DMS153 (cell line): ENCODE data around the gene POLA1.
"Not testable (repeated sequence)": the region's sequence is repeated elsewhere in the genome, so short reads cannot be mapped to it uniquely, and the experiment has no call there.

ENCODE experiments used
- DNase-seq: peaks from one replicate; lab custom pipeline; 2025; lab: John Stamatoyannopoulos, UW

POLA1 gene

DNA sequence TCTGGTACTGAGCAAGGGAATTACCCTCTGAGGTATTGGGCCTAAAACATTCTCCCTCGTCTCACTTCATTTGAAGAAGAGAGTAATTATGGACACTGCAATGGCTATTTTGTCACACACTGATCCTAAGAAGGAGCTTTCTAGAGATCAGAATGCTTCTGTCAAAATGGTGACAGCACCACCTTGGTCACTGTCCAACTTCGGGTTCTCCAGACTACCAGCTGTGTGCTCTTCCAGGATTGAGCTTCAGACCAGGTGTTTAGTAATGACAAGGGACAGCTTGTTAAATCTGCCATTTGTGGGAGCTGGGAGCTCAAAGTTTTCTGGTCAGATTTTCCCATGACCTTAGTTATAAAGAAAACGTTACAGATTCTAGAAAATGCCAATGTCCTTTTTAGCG lies 105.4 kb downstream of the POLA1 start:
- DNase-seq = no peak

DNA sequence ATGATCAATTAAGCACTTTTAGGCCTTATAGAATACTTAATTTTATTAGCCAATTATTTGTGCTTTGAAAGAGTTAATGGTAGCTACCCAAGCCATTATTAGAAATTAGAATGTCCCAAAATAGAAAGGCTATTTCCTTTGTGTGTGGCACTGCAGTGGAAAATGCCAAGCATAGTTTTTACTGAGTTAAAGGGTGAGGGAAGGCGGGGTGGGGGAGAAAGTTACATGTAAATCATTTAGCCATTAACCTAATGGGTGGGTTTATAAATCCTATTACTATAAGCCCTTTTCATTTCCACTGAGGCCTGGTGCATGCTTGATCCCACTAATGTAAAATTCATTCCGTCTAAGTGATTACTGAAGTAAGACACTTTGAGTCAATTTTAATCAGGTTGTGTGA lies 105.8 kb downstream of the POLA1 start:
- DNase-seq = no peak

DNA sequence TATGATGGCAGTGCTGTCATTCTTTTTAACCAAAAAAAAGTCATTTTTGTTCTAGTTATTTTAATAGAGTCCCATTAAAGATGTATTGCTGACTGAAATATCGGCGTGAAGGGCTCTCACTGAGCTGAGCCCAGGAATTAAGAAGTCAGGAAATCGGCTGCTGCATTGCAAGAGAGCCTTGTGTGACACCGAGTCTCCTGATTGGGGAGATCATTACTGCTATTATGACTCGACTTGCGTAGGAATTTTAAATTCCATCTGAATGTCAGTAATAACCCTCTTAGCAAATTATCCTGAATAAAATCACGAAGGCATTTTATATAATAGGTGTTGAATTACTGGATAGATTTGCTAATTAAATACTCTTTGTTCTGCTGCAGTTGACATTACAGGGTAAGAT lies 111.5 kb downstream of the POLA1 start:
- DNase-seq = no peak

DNA sequence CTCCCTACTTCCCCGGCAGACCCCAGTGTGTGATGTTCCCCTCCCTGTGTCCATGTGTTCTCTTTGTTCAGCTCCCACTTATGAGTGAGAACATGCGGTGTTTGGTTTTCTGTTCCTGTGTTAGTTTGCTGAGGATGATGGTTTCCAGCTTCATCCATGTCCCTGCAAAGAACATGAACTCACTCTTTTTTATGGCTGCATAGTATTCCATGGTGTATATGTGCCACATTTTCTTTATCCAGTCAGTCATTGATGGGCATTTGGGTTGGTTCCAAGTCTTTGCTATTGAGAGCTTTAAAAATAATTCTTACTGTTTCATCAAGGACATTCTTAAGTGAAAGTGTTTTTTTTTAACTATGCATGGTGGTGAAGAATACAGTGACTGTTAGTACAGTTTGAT lies 126.1 kb downstream of the POLA1 start:
- not testable (repeated sequence) for DNase-seq

DNA sequence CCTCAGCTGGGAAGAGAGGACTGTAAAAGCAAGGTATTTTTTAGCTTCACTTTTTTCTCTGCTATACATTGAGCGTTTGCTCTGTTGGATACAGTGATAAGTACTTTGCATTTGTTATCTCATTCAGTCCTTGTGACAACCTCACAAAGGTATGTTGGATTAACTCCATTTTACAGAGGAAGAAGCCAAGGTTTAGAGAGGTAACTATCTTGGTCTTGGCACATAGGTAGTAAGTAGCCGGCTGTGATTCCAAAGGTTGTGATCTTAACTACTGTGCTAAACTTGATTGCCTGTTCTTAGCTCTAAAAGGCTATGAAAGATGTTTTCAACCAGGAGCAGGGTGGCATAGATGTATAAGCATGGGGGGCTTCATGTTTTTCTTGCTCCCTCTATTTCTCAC lies 134.4 kb downstream of the POLA1 start:
- no peak for DNase-seq

DNA sequence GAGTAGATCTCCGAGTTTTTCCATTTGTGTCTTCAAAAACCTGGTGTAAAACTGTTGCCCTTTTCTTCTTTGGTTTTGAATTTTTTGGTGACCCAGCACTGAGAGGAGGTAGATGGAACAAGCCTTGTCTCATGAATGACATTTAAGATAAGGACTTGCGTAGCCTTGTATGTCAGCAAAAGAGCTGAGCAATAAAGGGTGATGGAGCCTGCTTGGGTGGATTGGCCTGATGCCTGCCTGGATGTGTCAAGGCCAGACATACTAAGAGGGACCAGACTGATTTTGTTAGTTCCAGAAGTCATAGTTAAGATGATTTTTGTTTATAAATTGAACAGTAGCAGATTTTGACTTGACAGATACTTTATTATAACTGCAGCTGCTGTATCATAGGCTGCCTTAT lies 134.9 kb downstream of the POLA1 start:
- no peak for DNase-seq

DNA sequence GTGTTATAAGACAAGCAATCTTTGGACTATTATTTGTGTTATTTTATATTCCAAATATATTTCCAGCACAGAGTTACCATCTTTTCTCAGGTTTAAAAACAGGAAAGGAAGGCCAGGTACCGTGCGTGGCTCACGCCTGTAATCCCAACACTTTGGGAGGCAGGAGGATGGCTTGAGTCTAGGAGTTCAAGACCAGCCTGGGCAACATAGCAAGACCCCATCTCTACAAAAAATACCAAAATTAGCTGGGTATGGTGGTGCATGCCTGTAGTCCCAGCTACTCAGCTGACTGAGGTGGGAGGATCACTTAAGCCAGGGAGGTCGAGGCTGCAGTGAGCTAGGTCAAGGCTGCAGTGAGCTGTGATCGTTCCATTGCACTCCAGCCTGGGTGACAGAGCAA lies 140.0 kb downstream of the POLA1 start:
- no peak for DNase-seq

DNA sequence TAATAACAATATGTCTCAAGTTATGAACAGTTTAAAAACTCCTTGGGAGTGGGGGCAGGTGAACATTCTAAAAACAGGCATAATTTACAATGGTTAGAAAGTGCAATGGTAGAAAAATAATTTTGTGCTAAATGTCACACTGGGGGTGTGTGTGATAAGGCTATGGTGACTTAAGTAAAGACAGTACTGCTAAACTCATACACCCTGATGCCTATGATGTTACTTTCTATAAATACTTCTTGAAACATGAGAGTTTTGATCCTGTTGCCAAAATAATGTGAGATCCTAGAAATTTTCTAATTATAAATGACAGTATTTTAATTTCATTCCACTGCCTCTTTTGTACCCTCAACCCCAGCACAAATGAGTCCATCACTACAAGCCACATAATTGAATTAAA lies 144.2 kb downstream of the POLA1 start:
- DNase-seq = no peak

DNA sequence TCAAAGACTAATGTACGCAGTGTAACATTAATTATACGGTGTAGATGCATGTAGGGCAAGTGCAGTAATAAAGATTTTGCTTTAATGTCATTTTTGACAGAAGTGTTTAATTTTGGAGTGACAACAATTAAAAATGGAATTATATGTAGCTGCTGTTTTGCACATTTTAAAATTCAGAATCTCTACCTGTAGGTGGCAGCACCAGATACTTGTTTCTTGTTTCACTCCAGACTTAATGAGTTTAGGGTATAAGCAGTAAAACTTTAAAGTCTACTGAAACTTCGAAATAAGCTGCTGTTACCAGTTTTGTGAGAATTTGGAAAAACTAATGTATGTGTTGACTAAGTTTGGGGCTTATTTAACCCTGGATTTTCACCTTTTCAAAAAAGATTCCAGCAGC lies 144.9 kb downstream of the POLA1 start:
- DNase-seq = no peak

DNA sequence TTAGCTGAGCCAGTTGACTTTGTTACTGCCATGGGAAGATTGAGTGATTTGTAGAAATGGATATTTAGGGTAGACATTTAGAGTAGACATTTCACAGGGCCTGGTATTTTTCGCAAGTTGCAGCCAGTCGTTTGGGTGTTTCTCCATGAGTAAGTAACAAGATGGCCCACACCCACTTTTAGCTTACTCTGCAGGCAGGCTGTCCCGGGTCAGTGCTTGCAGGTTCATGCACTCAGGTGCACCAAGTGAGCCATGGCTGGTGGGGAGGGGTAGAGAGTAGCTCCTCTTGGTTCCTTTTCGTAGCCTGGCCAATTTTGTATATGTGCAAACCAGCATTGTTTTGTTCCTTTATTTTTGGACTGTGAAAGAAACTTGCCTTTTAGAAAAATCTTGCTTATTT lies 145.6 kb downstream of the POLA1 start:
- DNase-seq = no peak

DNA sequence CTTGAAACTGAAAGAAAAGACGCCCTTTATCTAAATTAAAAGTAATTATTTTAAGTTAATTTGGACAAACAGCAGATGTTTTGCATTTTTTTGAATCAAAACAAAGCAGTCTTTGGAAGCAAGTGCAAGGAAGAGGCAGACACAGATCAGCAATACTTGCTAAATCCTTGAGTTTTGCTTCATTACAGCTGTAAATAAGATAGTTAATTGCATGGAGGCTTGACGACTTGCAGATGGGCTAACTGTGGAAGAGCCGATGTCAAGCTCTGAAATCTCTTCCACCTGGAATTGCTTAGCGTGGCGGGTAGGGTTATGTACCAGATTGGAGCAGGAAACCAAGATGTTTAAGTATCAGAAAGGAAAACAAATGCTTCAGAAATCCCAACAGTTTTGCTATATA lies 148.8 kb downstream of the POLA1 start:
- DNase-seq = no peak

DNA sequence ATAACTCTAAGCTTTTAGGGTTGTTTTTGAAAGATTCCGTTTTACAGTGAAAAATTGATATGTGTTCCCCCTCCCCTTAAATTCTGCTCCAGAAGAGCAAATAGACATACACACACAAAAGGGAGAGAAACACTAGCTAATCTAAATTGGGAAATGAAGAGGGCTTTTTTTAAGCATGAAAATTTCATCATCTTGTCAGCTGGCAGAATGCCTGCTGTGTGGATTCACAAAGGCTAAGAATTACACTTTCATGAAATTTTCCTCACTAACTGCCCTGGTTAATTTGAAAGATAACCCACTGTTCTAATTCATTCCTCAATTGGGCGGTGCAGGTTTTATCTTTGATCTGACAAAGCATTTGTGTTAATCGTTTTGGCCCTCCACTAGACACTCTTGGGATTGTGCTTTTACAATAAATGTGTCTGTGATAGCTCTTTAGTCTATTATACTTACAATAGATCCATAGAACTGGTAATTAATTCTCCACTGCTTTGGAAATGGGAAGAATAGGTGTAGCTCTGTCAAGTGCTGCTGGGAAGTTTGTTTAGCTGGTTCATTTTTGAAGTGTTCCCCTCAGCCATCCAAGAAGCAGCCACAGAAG lies 152.9 kb downstream of the POLA1 start:
- no peak for DNase-seq

DNA sequence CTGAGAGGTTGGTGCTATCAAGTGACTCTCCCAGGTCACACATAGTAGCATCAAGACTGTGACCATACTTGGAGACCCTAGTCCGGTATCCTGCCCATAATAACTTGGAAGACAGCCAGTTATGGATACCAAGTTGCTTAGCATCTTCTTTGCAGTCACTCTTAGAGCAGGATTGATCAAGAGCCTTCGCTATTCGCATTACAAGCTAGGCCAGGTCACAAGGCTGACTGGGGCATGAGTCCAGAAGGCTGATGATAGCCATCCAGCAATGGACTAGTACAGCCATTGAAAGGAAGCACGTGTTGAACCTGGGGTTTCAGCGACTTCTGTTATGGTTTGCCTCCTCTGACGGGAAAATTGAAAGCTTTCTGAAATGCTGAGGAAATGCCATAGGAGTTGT lies 157.6 kb downstream of the POLA1 start:
- DNase-seq = no peak

DNA sequence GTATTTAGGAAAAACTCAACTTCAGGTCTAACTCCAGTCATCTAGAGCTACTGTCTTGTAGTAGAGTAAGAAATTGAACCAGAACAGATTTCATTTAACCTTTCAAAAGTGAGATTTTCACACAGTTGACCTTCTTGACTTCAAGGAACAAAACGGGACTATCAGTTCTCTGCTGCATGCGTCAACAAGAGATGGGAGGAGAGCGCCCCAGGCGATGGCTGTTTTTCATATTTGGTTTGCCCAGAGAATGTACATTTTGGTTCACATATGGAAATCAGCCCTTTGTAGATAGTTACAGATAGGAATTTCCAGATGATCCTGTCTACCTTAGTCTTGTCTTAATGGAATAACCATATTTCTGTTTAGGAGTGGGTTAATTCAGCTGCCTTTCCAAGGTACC lies 158.1 kb downstream of the POLA1 start:
- no peak for DNase-seq

DNA sequence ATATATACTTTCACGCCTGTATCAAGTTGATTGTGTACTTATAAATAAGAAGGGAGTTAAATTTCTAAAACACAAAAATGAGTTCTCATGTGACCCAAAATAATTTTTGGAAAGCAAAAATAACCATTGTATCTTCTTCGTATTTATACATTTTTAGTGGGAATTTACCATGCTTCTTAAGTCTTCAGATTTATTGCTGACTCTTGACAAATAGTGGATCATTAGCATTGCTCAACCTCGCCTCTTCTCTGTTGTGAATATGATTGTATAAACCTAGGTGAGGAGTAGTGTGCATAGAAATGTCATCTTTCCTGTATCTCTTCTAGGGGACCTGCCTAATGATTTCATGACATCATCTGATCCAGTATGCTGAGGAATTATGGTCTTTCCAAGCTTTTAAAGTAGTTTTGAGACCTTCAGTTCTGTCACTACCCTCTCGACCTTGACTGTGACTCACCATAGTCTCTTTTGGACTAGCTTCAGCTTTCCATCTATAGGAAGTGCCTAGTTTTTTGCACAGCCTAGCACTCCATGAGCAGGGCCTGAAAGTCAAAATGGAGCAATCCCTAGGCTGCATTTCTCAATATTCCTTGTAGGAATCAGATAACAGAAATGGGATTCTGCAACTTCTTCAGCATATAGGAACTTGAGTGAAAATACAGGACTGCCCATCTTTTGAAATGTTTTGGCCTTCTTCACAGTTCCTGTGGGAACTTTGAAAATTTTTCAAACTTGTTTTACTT lies 164.5 kb downstream of the POLA1 start:
- DNase-seq = no peak

DNA sequence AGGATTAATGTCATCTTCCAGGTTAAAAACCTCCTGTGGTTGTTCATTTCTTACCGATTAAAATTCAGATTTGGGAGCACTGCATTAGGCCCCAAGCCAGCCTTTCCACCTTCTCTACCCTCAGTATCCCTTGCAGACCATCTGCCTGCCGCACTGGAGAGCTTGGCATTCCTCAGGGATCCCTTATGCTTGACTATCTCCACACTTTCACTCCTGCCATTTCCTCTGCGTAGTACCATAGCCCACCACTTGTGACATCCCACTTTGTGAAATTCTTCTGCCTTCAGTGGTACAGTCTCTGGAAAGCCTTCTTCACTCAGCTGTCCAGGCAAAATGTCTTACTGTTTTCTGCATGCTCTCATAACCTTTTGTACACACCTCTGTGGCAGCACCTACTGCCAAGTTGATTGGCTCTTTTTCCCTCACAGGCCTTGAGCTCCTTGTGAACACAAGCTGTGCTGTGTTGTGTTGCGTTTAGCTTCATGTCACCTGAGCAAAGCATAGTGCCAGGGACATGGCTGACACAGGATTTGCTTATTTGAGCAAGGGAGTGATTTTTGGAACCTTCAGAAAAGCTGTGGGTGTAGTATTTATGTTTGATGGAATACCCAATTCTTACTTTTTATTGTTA lies 165.6 kb downstream of the POLA1 start:
- no peak for DNase-seq

DNA sequence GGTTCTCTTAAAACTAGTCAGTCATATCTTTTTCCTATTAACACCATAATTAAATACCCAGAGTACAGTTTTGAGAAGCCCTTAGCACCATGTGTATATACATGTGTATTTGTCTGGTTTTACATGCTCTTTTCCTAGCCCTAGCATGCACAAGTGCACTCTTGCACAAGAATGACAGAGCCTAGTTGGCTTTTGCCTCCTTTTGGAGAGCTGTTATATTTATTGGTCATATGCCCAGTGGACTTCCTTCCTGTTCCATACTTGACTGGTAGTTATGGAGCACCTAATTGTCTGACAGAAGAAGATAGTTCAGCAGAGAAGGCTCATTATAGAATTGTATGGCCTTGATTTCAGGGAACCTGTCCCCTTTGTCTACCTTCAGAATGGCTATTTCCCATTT lies 166.4 kb downstream of the POLA1 start:
- DNase-seq = no peak

DNA sequence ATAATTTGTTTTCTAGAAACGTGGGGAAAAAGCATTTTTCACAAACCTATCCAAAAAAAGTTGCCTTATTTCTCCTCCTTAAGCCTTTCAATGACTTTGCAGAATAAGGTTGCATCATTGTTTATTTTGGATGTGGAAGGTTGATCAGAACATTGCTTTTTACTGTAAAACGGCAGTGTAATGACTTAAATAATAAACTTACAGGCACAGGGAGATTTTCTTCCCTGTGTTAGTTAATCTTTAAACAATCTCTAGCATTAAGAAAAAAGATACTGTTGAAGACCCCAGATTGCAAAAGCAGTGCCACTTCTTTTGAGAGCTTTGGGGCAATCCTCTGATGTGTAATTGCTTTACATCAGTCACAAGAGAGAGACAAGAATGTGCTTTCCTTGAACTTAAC lies 168.6 kb downstream of the POLA1 start:
- no peak for DNase-seq

DNA sequence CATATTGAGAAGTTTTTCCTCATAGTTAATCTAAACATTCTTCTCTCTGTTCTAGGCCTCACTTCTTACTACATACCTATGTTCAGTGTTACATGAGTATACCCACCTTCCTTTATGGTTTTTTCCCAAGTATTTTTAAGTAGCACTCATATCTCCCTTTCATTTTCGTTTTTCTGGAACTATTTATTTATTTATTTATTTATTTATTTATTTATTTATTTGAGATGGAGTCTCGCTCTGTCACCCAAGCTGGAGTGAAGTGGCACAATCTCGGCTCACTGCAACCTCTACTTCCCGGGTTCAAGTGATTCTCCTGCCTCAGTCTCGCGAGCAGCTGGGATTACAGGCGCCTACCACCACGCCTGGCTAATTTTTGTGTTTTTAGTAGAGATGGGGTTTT lies 170.1 kb downstream of the POLA1 start:
- DNase-seq = not testable (repeated sequence)

DNA sequence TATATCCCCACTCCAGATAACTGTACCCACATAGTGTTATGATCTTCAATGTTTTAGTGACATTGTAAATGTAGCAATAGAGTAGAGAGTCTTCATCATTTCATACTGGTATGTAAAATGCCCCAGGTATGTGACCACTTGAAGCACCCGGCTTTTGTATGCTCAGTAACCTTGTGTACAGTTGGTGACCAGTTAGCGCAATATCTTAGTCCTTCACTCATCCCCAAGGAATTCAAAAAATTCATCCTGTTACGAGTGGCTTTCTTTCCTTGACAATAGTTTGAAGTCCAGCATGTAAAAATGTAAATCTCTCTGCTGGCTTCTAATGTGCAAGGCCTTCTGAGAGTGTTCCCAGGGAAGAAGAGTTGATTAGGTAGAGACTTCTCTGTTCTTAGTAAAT lies 176.4 kb downstream of the POLA1 start:
- no peak for DNase-seq

DNA sequence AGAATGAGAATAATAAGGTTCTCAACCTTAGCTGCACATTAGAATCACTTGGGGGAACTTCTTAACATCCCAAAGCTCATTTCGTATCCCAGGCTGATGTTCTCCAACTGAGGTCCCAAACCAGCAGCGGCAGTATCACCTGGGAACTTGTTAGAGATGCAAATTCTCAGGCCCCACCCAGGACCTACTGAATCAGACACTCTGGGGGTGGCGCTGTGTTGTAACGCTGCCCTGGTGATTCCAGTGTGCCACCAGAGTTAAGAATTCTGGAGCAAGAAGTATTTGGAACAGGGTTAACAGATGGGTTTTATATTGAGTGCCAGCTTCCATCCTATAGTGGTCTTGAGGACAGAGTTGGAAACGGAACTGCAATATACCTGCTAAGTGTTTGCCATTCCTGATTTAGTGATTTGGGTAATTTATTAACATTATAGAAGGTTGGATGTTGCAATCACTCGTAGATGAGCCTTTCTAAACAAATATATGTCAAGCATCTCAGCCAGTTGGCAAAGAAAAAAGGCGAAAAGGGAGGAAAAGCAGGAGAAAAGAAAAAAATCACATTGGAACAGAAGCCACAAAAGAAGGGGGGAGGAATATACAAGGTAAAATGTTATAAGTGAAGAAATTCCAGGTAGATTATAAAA lies 181.0 kb downstream of the POLA1 start:
- DNase-seq = no peak

DNA sequence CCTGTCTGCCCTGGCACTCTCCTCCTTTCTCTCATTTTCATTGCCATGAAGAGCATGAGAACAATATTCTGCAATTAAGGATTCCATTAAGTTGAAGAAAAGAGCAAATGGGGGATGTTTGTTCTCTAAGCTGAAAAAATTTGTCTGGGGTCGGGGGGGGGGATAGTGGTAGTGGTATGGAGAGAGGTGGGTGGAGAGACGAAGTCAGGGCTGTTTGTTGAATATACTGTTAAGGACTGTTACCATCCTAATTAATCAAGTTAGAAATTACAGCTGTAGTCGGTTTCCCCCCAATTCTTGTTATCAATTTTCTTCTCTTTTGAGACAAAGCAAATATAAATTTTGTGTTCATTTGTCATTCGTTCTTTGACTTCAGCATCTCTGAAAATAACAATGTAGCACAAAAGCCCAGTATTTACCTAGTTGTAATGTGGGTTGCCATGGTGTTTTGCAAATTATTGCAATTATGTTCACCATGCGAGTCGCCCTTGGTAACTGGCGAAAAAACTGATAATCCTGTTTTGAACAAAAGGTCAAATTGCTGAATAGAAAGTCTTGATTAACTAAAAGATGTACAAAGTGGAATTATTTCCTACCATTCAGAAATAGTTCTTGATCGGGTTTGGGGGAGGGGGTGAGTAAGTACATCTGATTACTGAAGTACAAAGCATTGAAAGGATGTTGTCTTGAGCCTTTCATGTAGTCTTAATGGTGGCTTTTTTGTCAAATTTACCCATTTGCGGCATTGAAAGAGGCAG lies 183.0 kb downstream of the POLA1 start:
- no peak for DNase-seq

DNA sequence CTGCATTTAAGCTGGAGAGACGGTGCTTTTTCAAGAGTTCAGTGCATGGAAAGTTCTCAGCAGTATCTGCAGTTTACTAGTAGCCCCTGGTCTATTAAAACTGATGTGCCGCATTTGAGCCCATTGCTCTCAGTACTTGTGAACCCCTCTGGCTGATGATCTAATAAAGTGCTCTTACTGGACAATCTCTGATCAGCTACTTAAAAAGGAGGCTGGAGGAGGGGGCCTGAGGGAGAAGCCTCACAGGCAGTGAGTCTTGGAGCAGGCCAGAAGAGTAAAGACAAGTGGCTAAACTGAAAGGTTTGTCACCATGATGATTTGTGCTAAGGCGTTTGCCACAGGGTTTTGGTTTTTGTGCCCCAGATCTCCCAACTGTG lies 183.6 kb downstream of the POLA1 start:
- DNase-seq = no peak
